IMR-90 (cell line): ENCODE results near the gene CES3. TPM values are rescaled to one million over a fixed set of nuclear protein-coding genes. Genes with fewer than 3 reads are reported as not detected.

Source experiments
- ATAC-seq: fragments of 200-7000 bp; cut with Tn5 transposase; 2 replicates; pipeline ENCODE4 v1.9.1; 2020; ENCODE audit warnings: low read depth, mild to moderate bottlenecking, moderate library complexity
- BruUV-seq: library from RNA; stranded (reverse); fragments of 400-500 nt; replicated peaks from 2 replicates; lab custom pipeline; 2021; lab: Mats Ljungman, UMichigan
- CTCF ChIA-PET: fragments of 300-600 bp; formaldehyde crosslinking; extraction: SDS; loops from one replicate; lab custom pipeline; 2021; ENCODE audit warnings: antibody characterized with exemption; lab: Yijun Ruan, JAX
- POLR2A ChIA-PET: fragments of 300-600 bp; sonication (Branson Sonifier 250); formaldehyde crosslinking; loops from one replicate; lab custom pipeline; 2022; ENCODE audit warnings: antibody characterized with exemption; ENCODE audit not compliant: unreplicated experiment; lab: Charles Lee
- DNase-seq: peaks from one replicate; pipeline ENCODE4 v3.0.0; 2013
- H2AFZ ChIP-seq: replicated peaks from 2 replicates; pipeline ENCODE3; 2013; ENCODE audit warnings: low read length, mild to moderate bottlenecking; ENCODE audit not compliant: poor library complexity
- H2AK5ac ChIP-seq: 2 replicates; pipeline ENCODE4 v1.6.1; 2013; ENCODE audit warnings: low read depth, low read length, inconsistent platforms
- H2AK9ac ChIP-seq: replicated peaks from 2 replicates; pipeline ENCODE3; 2013; ENCODE audit warnings: mild to moderate bottlenecking, low read depth, low read length, moderate library complexity; ENCODE audit not compliant: poor library complexity
- H2BK120ac ChIP-seq: 2 replicates; pipeline ENCODE4 v1.6.1; 2013; ENCODE audit warnings: low read depth, low read length, inconsistent platforms
- H2BK15ac ChIP-seq: 3 replicates; pipeline ENCODE4 v1.6.1; 2013; ENCODE audit warnings: low read depth, low read length, inconsistent platforms
- H2BK20ac ChIP-seq: 2 replicates; pipeline ENCODE4 v1.6.1; 2013; ENCODE audit warnings: low read depth, mild to moderate bottlenecking, inconsistent platforms, low read length, moderate library complexity
- H2BK5ac ChIP-seq: 2 replicates; pipeline ENCODE4 v1.6.1; 2013; ENCODE audit warnings: mild to moderate bottlenecking, low read depth, low read length, inconsistent platforms; ENCODE audit not compliant: poor library complexity, severe bottlenecking
- H3K14ac ChIP-seq: replicated peaks from 2 replicates; pipeline ENCODE4 v1.6.1; 2013; ENCODE audit warnings: low read depth, low read length, inconsistent platforms
- H3K18ac ChIP-seq: 2 replicates; pipeline ENCODE4 v1.6.1; 2013; ENCODE audit warnings: low read depth, low read length, control low read depth
- H3K23ac ChIP-seq: 2 replicates; pipeline ENCODE4 v1.6.1; 2013; ENCODE audit warnings: low read depth, low read length, inconsistent platforms
- H3K27ac ChIP-seq: 2 replicates; pipeline ENCODE4 v1.5.1; 2013; ENCODE audit warnings: mild to moderate bottlenecking, control low read depth, low read length; ENCODE audit not compliant: insufficient read depth
- H3K27me3 ChIP-seq: 2 replicates; pipeline ENCODE4 v1.6.1; 2013; ENCODE audit warnings: low read length; ENCODE audit not compliant: control insufficient read depth, insufficient read depth
- H3K36me3 ChIP-seq: 2 replicates; pipeline ENCODE4 v1.6.1; 2013; ENCODE audit warnings: low read length, mixed read lengths; ENCODE audit not compliant: control insufficient read depth, insufficient read depth
- H3K4ac ChIP-seq: 2 replicates; pipeline ENCODE4 v1.6.1; 2013; ENCODE audit warnings: low read depth, low read length, inconsistent platforms
- H3K4me1 ChIP-seq: 2 replicates; pipeline ENCODE4 v1.6.1; 2013; ENCODE audit warnings: low read length, mixed read lengths; ENCODE audit not compliant: control insufficient read depth, insufficient read depth
- H3K4me2 ChIP-seq: 2 replicates; pipeline ENCODE4 v1.6.1; 2013; ENCODE audit warnings: low read depth, mild to moderate bottlenecking, control low read depth, low read length, moderate library complexity
- H3K4me3 ChIP-seq: 2 replicates; pipeline ENCODE4 v1.5.1; 2013; ENCODE audit warnings: low read depth, mild to moderate bottlenecking, control low read depth, low read length, moderate library complexity; ENCODE audit not compliant: insufficient read depth
- H3K56ac ChIP-seq: 2 replicates; pipeline ENCODE4 v1.6.1; 2013; ENCODE audit warnings: low read length, inconsistent platforms; ENCODE audit not compliant: insufficient read depth; ENCODE audit errors: extremely low read depth
- H3K79me1 ChIP-seq, 2 experiments: 2 replicates each; pipeline ENCODE4 v1.6.1; 2013; ENCODE audit warnings: low read length in 2 of 2, inconsistent platforms in 1 of 2, low read depth in 1 of 2
- H3K9ac ChIP-seq: 2 replicates; pipeline ENCODE4 v1.6.1; 2013; ENCODE audit warnings: low read depth, low read length, control low read depth
- H3K9me1 ChIP-seq: 2 replicates; pipeline ENCODE4 v1.6.1; 2013; ENCODE audit warnings: low read length, inconsistent platforms; ENCODE audit not compliant: insufficient read depth
- H3K9me3 ChIP-seq: 2 replicates; pipeline ENCODE4 v1.6.1; 2013; ENCODE audit warnings: low read length; ENCODE audit not compliant: control insufficient read depth, insufficient read depth
- H4K20me1 ChIP-seq: 2 replicates; pipeline ENCODE4 v1.6.1; 2013; ENCODE audit warnings: low read length, inconsistent platforms; ENCODE audit not compliant: insufficient read depth
- H4K5ac ChIP-seq: 2 replicates; pipeline ENCODE4 v1.6.1; 2013; ENCODE audit warnings: mild to moderate bottlenecking, low read depth, low read length, control low read depth
- H4K8ac ChIP-seq, 2 experiments: 2 replicates each; pipeline ENCODE4 v1.6.1; 2013; ENCODE audit warnings: low read depth in 2 of 2, low read length in 2 of 2, control low read depth in 1 of 2, inconsistent platforms in 1 of 2
- H4K91ac ChIP-seq: 2 replicates; pipeline ENCODE4 v1.6.1; 2013; ENCODE audit warnings: low read depth, low read length, inconsistent platforms; ENCODE audit not compliant: insufficient read depth
- CEBPB ChIP-seq: IDR thresholded peaks from 2 replicates; pipeline ENCODE4 v1.6.1; 2012; ENCODE audit warnings: low read depth, low read length, improper control_type of control experiment
- FOS ChIP-seq: fragments of 150-350 bp; IDR thresholded peaks from 2 replicates; pipeline ENCODE4 v1.6.1; 2016; ENCODE audit warnings: low read depth, low read length
- MAZ ChIP-seq: IDR thresholded peaks from 2 replicates; pipeline ENCODE4 v1.6.1; 2012; ENCODE audit warnings: low read depth, mild to moderate bottlenecking, low read length, improper control_type of control experiment, moderate library complexity, borderline replicate concordance
- MXI1 ChIP-seq: IDR thresholded peaks from 2 replicates; pipeline ENCODE4 v1.6.1; 2012; ENCODE audit warnings: low read depth, mild to moderate bottlenecking, low read length, moderate library complexity, borderline replicate concordance
- NFE2L2 ChIP-seq: fragments of 150-350 bp; IDR thresholded peaks from 2 replicates; pipeline ENCODE4 v1.6.1; 2016; ENCODE audit warnings: low read depth, mild to moderate bottlenecking, low read length
- POLR2A ChIP-seq: IDR thresholded peaks from 2 replicates; pipeline ENCODE4 v1.6.1; 2012; ENCODE audit warnings: mild to moderate bottlenecking, low read depth, low read length
- RFX5 ChIP-seq: IDR thresholded peaks from 2 replicates; pipeline ENCODE4 v1.8.0; 2012; ENCODE audit warnings: low read depth, mild to moderate bottlenecking, low read length, moderate library complexity
- SMC3 ChIP-seq: fragments of 150-350 bp; IDR thresholded peaks from 2 replicates; pipeline ENCODE4 v1.6.1; 2016; ENCODE audit warnings: low read depth, mild to moderate bottlenecking, antibody characterized with exemption, low read length, moderate library complexity
- WGBS, 2 experiments: methylation state at CpG; one replicate each; pipeline versions ENCODE4 v1.1.5 to v1.1.7; 2013; ENCODE audit warnings: missing lambda C conversion rate in 2 of 2; ENCODE audit not compliant: insufficient read length in 1 of 2; ENCODE audit errors: extremely low coverage in 2 of 2; 5-methylcytosine and 5-hydroxymethylcytosine counted together
- dilution Hi-C: fragments of 300-500 bp; cut with HindIII; formaldehyde crosslinking; loops from one replicate; pipeline ENCODE4 v1.14.3; 2018; ENCODE audit warnings: low sequenced_read_pairs; ENCODE audit not compliant: unreplicated experiment
- in situ Hi-C: fragments of 300-500 bp; cut with MboI; formaldehyde crosslinking; loops from 3 replicates; pipeline ENCODE4 v1.14.3; 2019; ENCODE audit warnings: low sequenced_read_pairs, inconsistent platforms, mixed read lengths
- intact Hi-C: fragments of 100-400 bp; cut with micrococcal nuclease; formaldehyde crosslinking; loops from 2 replicates; pipeline ENCODE4 v1.10.0; 2022
- polyA plus RNA-seq, 3 experiments: library from polyadenylated mRNA; depleted of rRNA; stranded (reverse); fragments of >200 nt; gene quantifications; 2 replicates each; pipeline ENCODE4 v1.2.3, GENCODE V29; 2012; ENCODE audit warnings: low replicate concordance in 1 of 3
- total RNA-seq: library from RNA; depleted of rRNA; stranded (reverse); fragments of >200 nt; gene quantifications from 2 replicates; pipeline ENCODE4 v1.2.3, GENCODE V29; 2012
- TF ChIP-seq, protein P1 (sequence below): fragments of 150-350 bp; IDR thresholded peaks from 2 replicates; pipeline ENCODE4 v1.6.1; 2016; ENCODE audit warnings: low read depth, mild to moderate bottlenecking, low read length, moderate library complexity, borderline replicate concordance
- TF ChIP-seq, protein P2 (sequence below): fragments of 150-350 bp; IDR thresholded peaks from 2 replicates; pipeline ENCODE4 v1.6.1; 2017; ENCODE audit warnings: mild to moderate bottlenecking, antibody characterized with exemption, low read length, low read depth

The CES3 gene
- total and polyA plus RNA-seq, 2 of the 4 experiments (the other 2 are of a cell fraction), result 0.03 TPM; not detected in 1

DNA sequence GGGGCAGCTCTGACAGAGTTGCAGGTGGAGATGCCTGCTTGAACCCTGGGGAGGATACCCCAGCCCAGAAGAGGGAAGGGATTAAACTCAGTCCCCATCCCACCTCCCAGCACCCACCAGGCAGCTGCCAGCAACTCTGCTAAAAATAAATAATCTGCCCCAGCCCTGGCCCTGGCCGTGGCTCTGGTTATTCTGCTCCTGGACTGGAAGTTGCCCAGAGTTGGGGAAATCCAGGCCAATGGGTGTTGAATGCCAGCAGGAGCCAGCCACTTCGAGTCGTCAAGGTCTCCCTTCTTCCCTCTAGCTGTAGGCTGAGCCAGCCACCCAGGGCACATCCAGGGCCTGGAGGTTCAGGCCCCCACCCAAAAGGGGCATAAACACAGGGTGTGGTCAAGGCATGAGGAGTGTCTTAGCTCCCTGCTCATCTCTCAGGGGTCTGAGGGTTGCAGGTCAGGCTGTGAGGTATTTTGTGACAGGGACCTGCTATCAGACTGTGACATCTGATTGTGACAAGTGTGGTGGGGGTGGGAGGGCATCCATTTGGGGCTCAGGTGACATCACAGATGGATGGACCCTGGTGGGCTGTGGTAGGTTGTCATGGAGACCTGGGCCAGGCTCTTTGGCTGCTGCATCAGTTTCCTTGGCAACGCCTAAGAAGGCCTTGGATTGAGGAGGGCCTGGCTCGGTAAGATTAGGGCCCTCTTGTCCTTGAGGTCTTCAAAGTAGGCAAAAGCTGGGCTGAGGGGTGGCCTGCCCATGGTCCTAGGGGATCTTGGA, 34.7 kb upstream of the CES3 start (continued):
- TF ChIP-seq, protein P1, sequence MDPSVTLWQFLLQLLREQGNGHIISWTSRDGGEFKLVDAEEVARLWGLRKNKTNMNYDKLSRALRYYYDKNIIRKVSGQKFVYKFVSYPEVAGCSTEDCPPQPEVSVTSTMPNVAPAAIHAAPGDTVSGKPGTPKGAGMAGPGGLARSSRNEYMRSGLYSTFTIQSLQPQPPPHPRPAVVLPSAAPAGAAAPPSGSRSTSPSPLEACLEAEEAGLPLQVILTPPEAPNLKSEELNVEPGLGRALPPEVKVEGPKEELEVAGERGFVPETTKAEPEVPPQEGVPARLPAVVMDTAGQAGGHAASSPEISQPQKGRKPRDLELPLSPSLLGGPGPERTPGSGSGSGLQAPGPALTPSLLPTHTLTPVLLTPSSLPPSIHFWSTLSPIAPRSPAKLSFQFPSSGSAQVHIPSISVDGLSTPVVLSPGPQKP, result no peak

DNA sequence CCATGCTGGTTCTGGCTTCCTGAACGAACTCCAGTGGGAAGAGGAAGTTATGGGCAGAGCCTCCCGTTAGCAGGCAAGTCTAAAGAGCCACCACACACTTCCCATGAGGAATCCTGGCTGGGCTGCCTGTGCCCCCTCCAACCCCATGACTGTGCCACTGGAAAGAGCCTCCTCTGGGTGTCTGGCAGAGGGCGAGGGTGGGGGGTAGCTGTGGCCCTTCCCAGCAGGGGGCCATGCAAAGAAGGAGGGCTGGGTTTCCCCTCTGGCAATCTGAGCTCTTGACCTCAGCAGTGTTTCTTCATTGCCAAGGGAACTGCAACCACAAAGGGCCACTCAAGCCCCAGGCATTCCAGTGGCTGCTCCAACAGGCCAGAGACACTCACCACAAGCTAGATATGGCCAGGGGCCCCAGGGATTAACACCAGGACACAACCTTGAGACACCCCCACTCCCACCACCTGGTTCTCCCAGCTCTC, 34.1 kb upstream of the CES3 start:
- H3K18ac ChIP-seq, result peak overlapping the region; percentile 86; the same call in 1 of the 2 replicates
- POLR2A ChIA-PET, result no interaction called here
- H3K9me1 ChIP-seq, result peaks cover 26% of the 10 kb centered on the region
- H2BK120ac ChIP-seq, result peak overlapping the region; percentile 65; the same call in 1 of the 2 replicates
- H3K9ac ChIP-seq, result no peak overlapping the region
- peak overlapping the region in 1 of 2 experiments; percentile 56; a peak in 2 of 4 replicates for H4K8ac ChIP-seq
- intact Hi-C loops, result loop anchor here (1.0 kb wide), 1 partner anchor 32 kb away; no protein-coding TSS in a partner anchor
- H3K4ac ChIP-seq, result peak overlapping the region; percentile 67
- H3K14ac ChIP-seq, result peak overlapping the region; percentile 64; the same call in 1 of the 2 replicates
- H4K20me1 ChIP-seq, result peaks cover 5% of the 10 kb centered on the region; the same call in 1 of the 2 replicates
- ATAC-seq (peak; percentile 51), DNase-seq (peak; percentile 88)
- H3K27me3 ChIP-seq, result peaks cover 6% of the 10 kb centered on the region; the same call in 1 of the 2 replicates
- no peak overlapping the region for H3K56ac ChIP-seq
- no peak overlapping the region for H3K27ac ChIP-seq
- peaks cover under 1% of the 10 kb centered on the region; the same call in 1 of the 2 replicates for H3K36me3 ChIP-seq
- peak overlapping the region; percentile 43 for H2AK9ac ChIP-seq
- peaks cover 27% of the 10 kb centered on the region for H3K4me1 ChIP-seq
- no peak overlapping the region; the same call in 1 of the 2 replicates for H4K91ac ChIP-seq
- no peak overlapping the region; the same call in 1 of the 2 replicates for H3K23ac ChIP-seq
- H2BK20ac ChIP-seq, result peak overlapping the region; percentile 65; the same call in 1 of the 2 replicates
- WGBS, 2 experiments, result no CpG with 5 or more reads among the region's 3 CpGs
- peak overlapping the region; percentile 82; the same call in 1 of the 2 replicates for H4K5ac ChIP-seq
- peak overlapping the region; percentile 65 for H2AFZ ChIP-seq
- peak overlapping the region; percentile 38; the same call in 1 of the 2 replicates for H3K4me2 ChIP-seq
- H3K9me3 ChIP-seq, result no peaks in the 10 kb centered on the region
- no TSS peak for BruUV-seq
- peaks cover 0 to 4% of the 10 kb centered on the region in 2 experiments; a peak in 1 of 4 replicates for H3K79me1 ChIP-seq
- peak overlapping the region; percentile 72 for H2BK5ac ChIP-seq
- in situ Hi-C loops, result no loop called here
- dilution Hi-C loops, result no loop called here
- CTCF ChIA-PET, result interaction anchor here (0.9 to 1.4 kb wide), 2 partner anchors 34 to 96 kb away, joined by 3 read pairs; partner anchors contain the start of genes CES3 and NAE1
- no peak overlapping the region for H3K4me3 ChIP-seq
- H2AK5ac ChIP-seq, result peak overlapping the region; percentile 84
- H2BK15ac ChIP-seq, result peak overlapping the region; percentile 76; the same call in 1 of the 3 replicates
- peak; percentile 81 for TF ChIP-seq MAZ
- peak; percentile 13; the same call in 1 of the 2 replicates for TF ChIP-seq SMC3
- TF ChIP-seq FOS, result peak; percentile 59
- no peak for TF ChIP-seq RFX5
- no peak for TF ChIP-seq POLR2A
- TF ChIP-seq NFE2L2, result no peak
- TF ChIP-seq, protein P2, sequence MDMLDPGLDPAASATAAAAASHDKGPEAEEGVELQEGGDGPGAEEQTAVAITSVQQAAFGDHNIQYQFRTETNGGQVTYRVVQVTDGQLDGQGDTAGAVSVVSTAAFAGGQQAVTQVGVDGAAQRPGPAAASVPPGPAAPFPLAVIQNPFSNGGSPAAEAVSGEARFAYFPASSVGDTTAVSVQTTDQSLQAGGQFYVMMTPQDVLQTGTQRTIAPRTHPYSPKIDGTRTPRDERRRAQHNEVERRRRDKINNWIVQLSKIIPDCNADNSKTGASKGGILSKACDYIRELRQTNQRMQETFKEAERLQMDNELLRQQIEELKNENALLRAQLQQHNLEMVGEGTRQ, result no peak
- TF ChIP-seq MXI1, result no peak
- peak; percentile 51; the same call in 1 of the 2 replicates for TF ChIP-seq CEBPB
